ENCODE results near the gene ZNF280D.

Gene ZNF280D

GRCh38 chr15:56660943-56661342 is 72.4 kb downstream of the ZNF280D start:
- H3K27ac ChIP-seq (replicated peaks; ENCODE audit: low read length): no peak overlapping the region
- DNase-seq (ENCODE audit: low spot score): no peak
- H4K8ac ChIP-seq (ENCODE audit: low read depth, low read length): no peak overlapping the region
- no peaks in the 10 kb centered on the region for H3K9me3 ChIP-seq (replicated peaks in 1 of 2; ENCODE audit: control insufficient read depth in 2 of 2, insufficient read depth in 1 of 2, low read depth in 1 of 2, low read length in 2 of 2)
- no peak overlapping the region for H3K4me3 ChIP-seq (ENCODE audit: low read length in 2 of 2)
- no peak overlapping the region for H2BK15ac ChIP-seq (ENCODE audit: low read length)
- no peak overlapping the region for H3K4me2 ChIP-seq (ENCODE audit: insufficient read depth, low read length, poor library complexity, severe bottlenecking)
- no peaks in the 10 kb centered on the region for H3K36me3 ChIP-seq (replicated peaks in 1 of 2; ENCODE audit: control insufficient read depth in 2 of 2, insufficient read depth in 2 of 2, low read length in 2 of 2)
- no peak overlapping the region for H3K23ac ChIP-seq (ENCODE audit: low read depth, low read length, poor library complexity)
- H3K14ac ChIP-seq (ENCODE audit: low read length): no peak overlapping the region
- H3K18ac ChIP-seq (ENCODE audit: low read length): no peak overlapping the region
- no peak overlapping the region for H3K4ac ChIP-seq (ENCODE audit: low read length)
- H2AK5ac ChIP-seq (ENCODE audit: low read depth, low read length): no peak overlapping the region
- H2BK12ac ChIP-seq (ENCODE audit: low read length): no peak overlapping the region
- no peak overlapping the region for H2AFZ ChIP-seq (ENCODE audit: low read length)
- no peak overlapping the region for H2BK120ac ChIP-seq (ENCODE audit: low read depth, low read length)
- no peak overlapping the region for H3K9ac ChIP-seq (ENCODE audit: low read depth, low read length, poor library complexity)
- H4K91ac ChIP-seq (ENCODE audit: low read depth, low read length, poor library complexity): no peak overlapping the region
- H3K27me3 ChIP-seq (ENCODE audit: control insufficient read depth in 3 of 3, insufficient read depth in 3 of 3, low read depth in 1 of 3, low read length in 3 of 3): no peaks in the 10 kb centered on the region
- H3K79me1 ChIP-seq (ENCODE audit: low read depth, low read length): no peaks in the 10 kb centered on the region
- H3K4me1 ChIP-seq (ENCODE audit: control insufficient read depth in 2 of 2, insufficient read depth in 1 of 2, low read depth in 1 of 2, low read length in 2 of 2): no peaks in the 10 kb centered on the region
- no peak overlapping the region for H2BK5ac ChIP-seq (ENCODE audit: low read length)

GRCh38 chr15:56659197-56659596 is 74.1 kb downstream of the ZNF280D start:
- no peak overlapping the region for H2AFZ ChIP-seq (ENCODE audit: low read length)
- H4K8ac ChIP-seq (ENCODE audit: low read depth, low read length): no peak overlapping the region
- no peak overlapping the region for H3K14ac ChIP-seq (ENCODE audit: low read length)
- no peaks in the 10 kb centered on the region for H3K79me1 ChIP-seq (ENCODE audit: low read depth, low read length)
- no peak overlapping the region for H3K4ac ChIP-seq (ENCODE audit: low read length)
- no peak overlapping the region for H3K4me3 ChIP-seq (ENCODE audit: low read length in 2 of 2)
- H3K23ac ChIP-seq (ENCODE audit: low read depth, low read length, poor library complexity): no peak overlapping the region
- H3K4me2 ChIP-seq (ENCODE audit: insufficient read depth, low read length, poor library complexity, severe bottlenecking): no peak overlapping the region
- no peak for DNase-seq (ENCODE audit: low spot score)
- no peak overlapping the region for H4K91ac ChIP-seq (ENCODE audit: low read depth, low read length, poor library complexity)
- no peaks in the 10 kb centered on the region for H3K27me3 ChIP-seq (ENCODE audit: control insufficient read depth in 3 of 3, insufficient read depth in 3 of 3, low read depth in 1 of 3, low read length in 3 of 3)
- no peak overlapping the region for H2BK12ac ChIP-seq (ENCODE audit: low read length)
- no peaks in the 10 kb centered on the region for H3K4me1 ChIP-seq (ENCODE audit: control insufficient read depth in 2 of 2, insufficient read depth in 1 of 2, low read depth in 1 of 2, low read length in 2 of 2)
- H3K9me3 ChIP-seq (replicated peaks in 1 of 2; ENCODE audit: control insufficient read depth in 2 of 2, insufficient read depth in 1 of 2, low read depth in 1 of 2, low read length in 2 of 2): no peaks in the 10 kb centered on the region
- H2BK120ac ChIP-seq (ENCODE audit: low read depth, low read length): no peak overlapping the region
- WGBS, 2 donors (ENCODE audit: extremely low coverage in 2 of 2, insufficient read length in 2 of 2, insufficient replicate concordance in 1 of 2): no CpG with 5 or more reads among the region's 2 CpGs
- H3K18ac ChIP-seq (ENCODE audit: low read length): no peak overlapping the region
- no peaks in the 10 kb centered on the region for H3K36me3 ChIP-seq (replicated peaks in 1 of 2; ENCODE audit: control insufficient read depth in 2 of 2, insufficient read depth in 2 of 2, low read length in 2 of 2)
- no peak overlapping the region for H2AK5ac ChIP-seq (ENCODE audit: low read depth, low read length)
- no peak overlapping the region for H2BK15ac ChIP-seq (ENCODE audit: low read length)
- no peak overlapping the region for H3K9ac ChIP-seq (ENCODE audit: low read depth, low read length, poor library complexity)
- H2BK5ac ChIP-seq (ENCODE audit: low read length): no peak overlapping the region
- H3K27ac ChIP-seq (replicated peaks; ENCODE audit: low read length): no peak overlapping the region

GRCh38 chr15:56654624-56655023 is 78.7 kb downstream of the ZNF280D start:
- WGBS, 2 donors (ENCODE audit: extremely low coverage in 2 of 2, insufficient read length in 2 of 2, insufficient replicate concordance in 1 of 2): no CpG with 5 or more reads among the region's 3 CpGs
- Histone ChIP-seq H2AFZ (ENCODE audit: low read length) (no peak overlapping the region), H3K27me3 (ENCODE audit: control insufficient read depth in 3 of 3, insufficient read depth in 3 of 3, low read depth in 1 of 3, low read length in 3 of 3) (no peaks in the 10 kb centered on the region)

GRCh38 chr15:56654216-56654615 is 79.1 kb downstream of the ZNF280D start:
- Histone ChIP-seq H2BK5ac (ENCODE audit: low read length) (no peak overlapping the region), H3K14ac (ENCODE audit: low read length) (no peak overlapping the region), H3K18ac (ENCODE audit: low read length) (no peak overlapping the region), H3K4me2 (ENCODE audit: insufficient read depth, low read length, poor library complexity, severe bottlenecking) (no peak overlapping the region), H3K27ac (replicated peaks; ENCODE audit: low read length) (no peak overlapping the region), H4K91ac (ENCODE audit: low read depth, low read length, poor library complexity) (no peak overlapping the region), H3K23ac (ENCODE audit: low read depth, low read length, poor library complexity) (no peak overlapping the region), H2BK15ac (ENCODE audit: low read length) (no peak overlapping the region), H2AFZ (ENCODE audit: low read length) (no peak overlapping the region), H3K27me3 (ENCODE audit: control insufficient read depth in 3 of 3, insufficient read depth in 3 of 3, low read depth in 1 of 3, low read length in 3 of 3) (no peaks in the 10 kb centered on the region), H3K4me3 (ENCODE audit: low read length in 2 of 2) (no peak overlapping the region), H2AK5ac (ENCODE audit: low read depth, low read length) (no peak overlapping the region), H3K9ac (ENCODE audit: low read depth, low read length, poor library complexity) (no peak overlapping the region), H3K9me3 (replicated peaks in 1 of 2; ENCODE audit: control insufficient read depth in 2 of 2, insufficient read depth in 1 of 2, low read depth in 1 of 2, low read length in 2 of 2) (no peaks in the 10 kb centered on the region), H3K4ac (ENCODE audit: low read length) (no peak overlapping the region), H2BK12ac (ENCODE audit: low read length) (no peak overlapping the region), H3K36me3 (replicated peaks in 1 of 2; ENCODE audit: control insufficient read depth in 2 of 2, insufficient read depth in 2 of 2, low read length in 2 of 2) (no peaks in the 10 kb centered on the region), H2BK120ac (ENCODE audit: low read depth, low read length) (no peak overlapping the region), H3K79me1 (ENCODE audit: low read depth, low read length) (no peaks in the 10 kb centered on the region), H3K4me1 (ENCODE audit: control insufficient read depth in 2 of 2, insufficient read depth in 1 of 2, low read depth in 1 of 2, low read length in 2 of 2) (peaks cover 0 to 2% of the 10 kb centered on the region in 2 donors), H4K8ac (ENCODE audit: low read depth, low read length) (no peak overlapping the region)
- WGBS, 2 donors (ENCODE audit: extremely low coverage in 2 of 2, insufficient read length in 2 of 2, insufficient replicate concordance in 1 of 2): no CpG with 5 or more reads among the region's 1 CpG
- no peak for DNase-seq (ENCODE audit: low spot score)

More at GRCh38 chr15:56654624-56655023, 78.7 kb downstream of the ZNF280D start:
- H3K4ac ChIP-seq (ENCODE audit: low read length): no peak overlapping the region
- no peak for DNase-seq (ENCODE audit: low spot score)
- H3K79me1 ChIP-seq (ENCODE audit: low read depth, low read length): no peaks in the 10 kb centered on the region
- no peak overlapping the region for H2BK15ac ChIP-seq (ENCODE audit: low read length)
- no peak overlapping the region for H4K8ac ChIP-seq (ENCODE audit: low read depth, low read length)
- no peak overlapping the region for H3K9ac ChIP-seq (ENCODE audit: low read depth, low read length, poor library complexity)
- H3K4me1 ChIP-seq (ENCODE audit: control insufficient read depth in 2 of 2, insufficient read depth in 1 of 2, low read depth in 1 of 2, low read length in 2 of 2): peaks cover 0 to 2% of the 10 kb centered on the region in 2 donors
- H3K14ac ChIP-seq (ENCODE audit: low read length): no peak overlapping the region
- H3K9me3 ChIP-seq (replicated peaks in 1 of 2; ENCODE audit: control insufficient read depth in 2 of 2, insufficient read depth in 1 of 2, low read depth in 1 of 2, low read length in 2 of 2): no peaks in the 10 kb centered on the region
- H2BK5ac ChIP-seq (ENCODE audit: low read length): no peak overlapping the region
- H4K91ac ChIP-seq (ENCODE audit: low read depth, low read length, poor library complexity): no peak overlapping the region
- no peak overlapping the region for H3K27ac ChIP-seq (replicated peaks; ENCODE audit: low read length)
- no peaks in the 10 kb centered on the region for H3K36me3 ChIP-seq (replicated peaks in 1 of 2; ENCODE audit: control insufficient read depth in 2 of 2, insufficient read depth in 2 of 2, low read length in 2 of 2)
- no peak overlapping the region for H3K4me3 ChIP-seq (ENCODE audit: low read length in 2 of 2)
- H3K18ac ChIP-seq (ENCODE audit: low read length): no peak overlapping the region
- no peak overlapping the region for H3K4me2 ChIP-seq (ENCODE audit: insufficient read depth, low read length, poor library complexity, severe bottlenecking)
- H2AK5ac ChIP-seq (ENCODE audit: low read depth, low read length): no peak overlapping the region
- no peak overlapping the region for H2BK12ac ChIP-seq (ENCODE audit: low read length)
- no peak overlapping the region for H3K23ac ChIP-seq (ENCODE audit: low read depth, low read length, poor library complexity)
- no peak overlapping the region for H2BK120ac ChIP-seq (ENCODE audit: low read depth, low read length)
